Adipocyte (in vitro differentiated cells): Measurements from ENCODE around the gene CASP12.

Source experiments
- DNase-seq: peaks from one replicate; pipeline ENCODE4 v3.0.0-alpha.2; 2015; ENCODE audit warnings: low read depth
- H3K27me3 ChIP-seq: replicated peaks from 2 replicates; pipeline ENCODE4 v1.7.0; 2013; ENCODE audit warnings: mild to moderate bottlenecking, low read length, moderate library complexity; ENCODE audit not compliant: control insufficient read depth, insufficient read depth
- H3K36me3 ChIP-seq: 2 replicates; pipeline ENCODE4 v1.7.0; 2013; ENCODE audit warnings: low read length, mild to moderate bottlenecking, moderate library complexity; ENCODE audit not compliant: control insufficient read depth, insufficient read depth, severe bottlenecking
- H3K4me1 ChIP-seq: 2 replicates; pipeline ENCODE4 v1.7.0; 2013; ENCODE audit warnings: mild to moderate bottlenecking, low read length, moderate library complexity; ENCODE audit not compliant: control insufficient read depth, insufficient read depth
- H3K4me3 ChIP-seq: 2 replicates; pipeline ENCODE4 v1.7.0; 2013; ENCODE audit warnings: mild to moderate bottlenecking, low read length, moderate library complexity
- H3K9ac ChIP-seq: 2 replicates; pipeline ENCODE4 v1.7.0; 2013; ENCODE audit warnings: mild to moderate bottlenecking, low read length, moderate library complexity
- H3K9me3 ChIP-seq: 2 replicates; pipeline ENCODE4 v1.7.0; 2013; ENCODE audit warnings: mild to moderate bottlenecking, low read length, moderate library complexity; ENCODE audit not compliant: control insufficient read depth

Gene CASP12

DNA sequence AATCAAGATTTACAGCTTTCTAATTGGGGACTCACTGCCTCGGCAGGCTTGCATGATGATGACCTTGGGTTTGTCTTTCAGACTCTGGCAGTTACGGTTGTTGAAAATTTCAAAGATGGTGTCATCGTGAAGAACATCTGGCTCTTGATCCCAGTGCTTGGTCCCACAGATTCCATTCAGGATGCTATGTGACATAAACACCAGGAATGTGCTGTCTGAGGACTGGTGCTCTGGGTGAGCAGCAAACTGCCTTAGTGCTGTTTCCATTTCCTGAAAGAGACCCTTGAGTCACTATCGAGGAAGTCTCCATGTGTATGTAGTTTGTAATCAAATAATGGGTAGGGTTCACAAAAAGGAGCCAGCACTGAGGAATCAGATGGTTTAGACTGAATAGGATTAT, 7.1 kb downstream of the CASP12 start:
- no peak for DNase-seq
- Histone ChIP-seq H3K4me1 (peaks cover 29% of the 10 kb centered on the region), H3K4me3 (no peak overlapping the region)

DNA sequence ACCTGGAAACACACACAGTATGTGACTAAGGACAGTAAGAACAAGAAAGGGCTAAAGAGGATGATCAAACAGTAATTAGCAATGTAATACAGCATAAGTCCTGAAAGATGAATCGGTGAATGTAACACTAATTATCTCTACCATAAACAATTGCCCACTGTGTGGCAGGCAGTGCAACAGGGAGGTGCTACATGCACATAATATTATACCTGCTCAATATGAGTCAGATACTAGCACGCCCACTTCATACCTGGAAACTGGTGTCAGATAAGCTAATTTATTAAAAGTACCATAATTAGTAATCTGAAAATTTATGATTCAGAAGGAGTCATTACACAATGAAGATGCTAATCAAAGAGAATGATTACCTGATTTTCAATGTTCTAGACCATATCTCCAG, 14.9 kb downstream of the CASP12 start:
- DNase-seq = no peak
- Histone ChIP-seq H3K9ac (no peak overlapping the region), H3K4me1 (no peaks in the 10 kb centered on the region), H3K36me3 (no peaks in the 10 kb centered on the region), H3K27me3 (no peaks in the 10 kb centered on the region), H3K9me3 (no peaks in the 10 kb centered on the region), H3K4me3 (no peak overlapping the region)

More for the DNA sequence above, 7.1 kb downstream of the CASP12 start:
- Histone ChIP-seq H3K9ac (no peak overlapping the region), H3K36me3 (no peaks in the 10 kb centered on the region), H3K9me3 (no peaks in the 10 kb centered on the region), H3K27me3 (no peaks in the 10 kb centered on the region)

DNA sequence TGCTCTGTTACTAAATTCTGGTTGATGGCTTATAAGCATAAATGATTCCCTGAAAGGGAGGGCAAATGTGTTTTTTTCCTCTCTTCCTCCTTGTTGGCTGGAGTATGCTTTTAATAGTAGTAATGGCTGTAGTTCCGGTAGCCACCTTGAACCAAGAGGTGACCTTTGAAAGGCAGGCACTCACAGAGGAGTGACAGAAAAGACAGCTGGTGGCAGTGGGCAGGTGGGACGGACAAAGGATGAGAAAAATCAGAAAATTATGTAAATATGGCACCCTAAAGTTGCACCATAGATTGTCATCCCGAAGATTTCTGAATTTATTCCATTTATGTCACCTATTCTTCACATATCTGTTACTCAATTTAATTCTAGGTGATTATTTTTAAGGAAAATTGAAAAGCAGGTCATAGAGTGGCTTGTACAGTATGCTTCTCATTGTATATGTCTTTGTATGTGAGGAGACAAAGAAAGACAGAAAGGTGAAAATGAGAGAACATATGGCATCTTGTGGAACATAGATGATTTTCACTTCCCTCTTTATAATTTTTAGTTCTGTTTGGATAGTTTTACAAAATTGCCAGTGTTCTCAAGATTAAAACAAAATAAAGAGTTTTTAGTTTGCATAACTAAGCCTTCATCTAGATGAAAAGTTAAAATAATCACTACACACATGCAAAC, 17.0 kb downstream of the CASP12 start:
- Histone ChIP-seq H3K4me1 (no peaks in the 10 kb centered on the region), H3K36me3 (no peaks in the 10 kb centered on the region), H3K9me3 (no peaks in the 10 kb centered on the region), H3K9ac (no peak overlapping the region), H3K27me3 (no peaks in the 10 kb centered on the region), H3K4me3 (no peak overlapping the region)
- DNase-seq = no peak

DNA sequence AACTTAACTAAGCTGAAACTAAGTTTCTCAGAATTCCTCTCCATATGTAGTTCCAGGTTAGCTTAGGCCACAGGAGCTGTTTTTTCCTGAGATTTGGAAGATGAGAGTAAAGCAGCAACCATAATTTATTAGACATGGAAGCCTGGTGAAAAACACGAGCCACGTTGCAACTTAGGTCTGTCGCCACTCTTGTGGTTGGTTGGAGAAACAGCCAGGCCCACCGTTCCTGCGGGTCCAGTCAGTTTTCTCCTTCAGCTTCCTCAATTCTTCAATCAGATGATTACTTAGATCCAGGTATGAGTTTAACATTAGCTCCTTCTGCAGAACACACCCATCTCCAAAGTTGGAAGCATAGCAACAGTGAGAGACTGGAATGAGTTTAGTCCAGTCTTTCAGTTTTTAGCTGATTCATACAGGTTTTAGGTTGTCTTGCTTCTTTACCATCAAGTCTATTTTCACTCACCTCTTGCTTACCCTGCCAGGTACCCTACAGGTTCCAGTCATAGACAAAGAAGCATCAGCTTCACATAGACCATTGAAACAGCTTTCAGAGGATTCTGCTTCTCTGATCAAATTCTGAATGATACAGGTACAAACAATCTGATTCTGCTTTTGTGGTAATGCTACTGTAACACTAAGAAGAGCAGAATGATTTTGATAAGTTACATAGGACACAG, 18.6 kb downstream of the CASP12 start:
- H3K4me1 ChIP-seq = no peaks in the 10 kb centered on the region
- H3K9me3 ChIP-seq = no peaks in the 10 kb centered on the region
- no peaks in the 10 kb centered on the region for H3K27me3 ChIP-seq
- H3K36me3 ChIP-seq = no peaks in the 10 kb centered on the region
- H3K4me3 ChIP-seq = no peak overlapping the region
- no peak overlapping the region for H3K9ac ChIP-seq
- DNase-seq = no peak

DNA sequence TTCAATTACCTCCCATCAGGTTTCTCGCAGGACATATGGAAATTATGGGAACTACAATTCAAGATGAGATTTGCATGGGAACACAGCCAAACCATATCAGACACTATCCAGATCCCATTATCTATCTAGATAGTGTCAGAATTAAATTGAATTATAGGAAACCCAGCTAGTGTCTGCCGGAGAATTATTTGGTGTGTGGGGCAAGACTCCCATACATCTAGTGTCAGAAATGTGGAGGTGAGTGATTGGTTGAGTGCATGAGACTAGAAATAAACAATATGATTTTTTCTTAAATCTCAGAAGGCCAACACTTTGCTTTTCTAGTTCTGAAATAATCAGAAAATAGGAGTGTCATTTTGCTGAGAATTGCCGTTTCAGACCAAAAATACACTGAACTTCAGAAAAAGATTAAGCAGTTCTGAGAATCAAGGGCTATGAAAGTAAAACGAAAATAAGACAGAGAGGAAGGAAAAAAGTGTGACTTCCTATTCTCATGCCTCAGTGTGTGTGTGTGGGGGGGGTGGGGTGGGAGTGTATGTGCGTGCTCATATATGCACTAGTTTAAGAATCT, 21.3 kb downstream of the CASP12 start:
- H3K4me3 ChIP-seq = no peak overlapping the region
- no peaks in the 10 kb centered on the region for H3K27me3 ChIP-seq
- H3K4me1 ChIP-seq = no peaks in the 10 kb centered on the region
- H3K9ac ChIP-seq = no peak overlapping the region
- no peaks in the 10 kb centered on the region for H3K9me3 ChIP-seq
- DNase-seq = no peak
- H3K36me3 ChIP-seq = no peaks in the 10 kb centered on the region

DNA sequence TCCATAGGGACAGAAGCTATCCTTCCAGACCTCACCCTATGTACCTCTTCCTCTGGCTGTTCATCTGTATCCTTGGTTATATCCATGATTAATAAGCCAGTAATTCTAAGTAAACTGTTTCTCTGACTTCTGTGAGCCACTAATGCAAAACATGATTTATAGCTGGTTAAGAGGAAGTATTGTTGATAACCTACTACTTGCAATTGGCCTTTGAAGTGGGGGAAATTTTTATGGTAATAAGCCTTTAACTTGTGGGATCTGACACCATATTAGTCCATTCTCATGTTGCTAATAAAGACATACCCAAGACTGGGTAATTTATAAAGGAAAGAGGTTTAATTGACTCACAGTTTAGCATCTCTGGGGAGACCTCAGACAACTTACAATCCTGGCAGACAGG, 21.9 kb downstream of the CASP12 start:
- Histone ChIP-seq H3K9ac (no peak overlapping the region), H3K27me3 (no peaks in the 10 kb centered on the region), H3K4me3 (no peak overlapping the region), H3K36me3 (no peaks in the 10 kb centered on the region), H3K4me1 (no peaks in the 10 kb centered on the region), H3K9me3 (no peaks in the 10 kb centered on the region)
- no peak for DNase-seq

DNA sequence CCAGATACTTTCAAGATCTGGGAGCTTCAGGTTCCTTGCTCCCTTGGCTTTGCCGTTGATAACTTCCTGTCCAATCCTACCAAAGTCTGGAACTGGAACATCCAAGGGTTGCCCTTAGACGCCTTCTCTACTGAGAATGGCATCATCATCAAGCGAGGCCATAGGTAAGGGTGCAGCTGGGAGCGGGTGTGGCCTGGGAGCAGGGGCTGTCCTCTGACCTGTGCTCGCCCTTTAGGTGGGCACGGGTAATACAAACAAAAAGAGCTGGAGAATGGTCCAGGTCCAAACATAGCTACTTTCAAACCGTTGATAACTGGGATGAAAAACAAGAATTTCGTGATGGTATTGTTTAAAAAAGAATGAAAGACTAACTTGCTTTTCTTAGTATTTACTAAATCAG, 25.0 kb downstream of the CASP12 start:
- Histone ChIP-seq H3K9ac (no peak overlapping the region), H3K27me3 (no peaks in the 10 kb centered on the region), H3K4me1 (no peaks in the 10 kb centered on the region), H3K4me3 (no peak overlapping the region), H3K36me3 (no peaks in the 10 kb centered on the region), H3K9me3 (peaks cover 6% of the 10 kb centered on the region)
- DNase-seq = no peak

DNA sequence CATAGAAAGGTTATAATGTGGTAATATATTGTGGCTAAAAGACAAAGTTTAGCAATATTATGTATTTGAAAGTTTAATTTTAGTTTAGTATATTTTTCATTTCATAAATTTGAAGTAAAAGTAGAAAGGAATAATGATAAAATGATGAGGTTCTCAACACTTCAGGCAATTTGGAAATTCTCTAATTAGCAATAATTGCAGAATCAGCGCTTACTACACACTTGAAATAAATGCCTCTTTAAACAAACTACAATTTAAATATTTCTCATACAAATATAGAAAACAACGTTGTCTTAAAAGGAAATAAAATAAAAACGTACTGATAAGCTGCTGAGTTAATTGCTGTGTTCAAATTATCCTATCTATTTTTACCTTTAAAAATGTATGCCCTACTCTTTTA, 25.9 kb downstream of the CASP12 start:
- Histone ChIP-seq H3K27me3 (no peaks in the 10 kb centered on the region), H3K36me3 (no peaks in the 10 kb centered on the region), H3K9me3 (peaks cover 6% of the 10 kb centered on the region), H3K4me1 (no peaks in the 10 kb centered on the region), H3K4me3 (no peak overlapping the region), H3K9ac (no peak overlapping the region)
- DNase-seq = no peak

DNA sequence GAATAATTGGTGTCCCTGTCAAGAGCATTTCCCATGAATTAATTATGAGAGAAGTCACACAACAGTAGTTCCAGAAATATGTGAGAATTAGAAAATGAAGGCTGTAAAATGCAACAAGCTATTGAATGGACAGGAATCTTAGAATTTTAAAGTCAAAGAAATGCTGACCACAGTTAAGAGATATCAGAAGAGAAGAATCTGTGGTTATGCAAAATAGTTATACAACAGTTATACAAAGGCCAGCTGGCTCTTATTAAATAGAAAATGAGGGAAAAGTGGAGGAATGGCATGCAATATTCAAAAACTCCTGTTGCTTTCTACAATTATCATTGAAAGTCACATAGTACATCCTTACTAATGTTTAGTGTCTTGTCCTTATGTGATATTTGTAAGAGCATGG, 27.4 kb downstream of the CASP12 start:
- DNase-seq = peak; percentile 71
- H3K36me3 ChIP-seq = no peaks in the 10 kb centered on the region
- no peak overlapping the region for H3K9ac ChIP-seq
- H3K9me3 ChIP-seq = peaks cover 6% of the 10 kb centered on the region
- H3K4me3 ChIP-seq = no peak overlapping the region
- no peaks in the 10 kb centered on the region for H3K27me3 ChIP-seq
- no peaks in the 10 kb centered on the region for H3K4me1 ChIP-seq

DNA sequence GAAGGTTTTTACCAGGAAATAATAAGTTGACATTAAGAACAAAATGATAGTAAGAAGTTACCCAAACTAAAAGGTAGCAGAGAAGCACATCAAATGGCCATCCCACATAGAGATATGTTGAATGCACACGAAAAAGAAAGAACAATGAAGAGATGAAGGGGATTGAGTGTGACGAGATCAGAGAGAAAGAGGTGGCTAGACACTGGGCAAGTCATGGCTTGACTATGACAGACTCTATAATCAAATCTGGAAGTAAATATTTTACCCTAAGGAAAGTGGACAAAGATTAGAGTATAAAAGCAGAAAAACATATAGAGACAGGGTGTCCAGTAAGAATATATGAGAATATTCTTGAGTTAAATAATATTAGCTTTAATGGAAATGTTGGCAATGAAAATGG, 31.4 kb downstream of the CASP12 start:
- Histone ChIP-seq H3K9me3 (peaks cover 18% of the 10 kb centered on the region), H3K4me1 (no peaks in the 10 kb centered on the region), H3K9ac (no peak overlapping the region), H3K36me3 (no peaks in the 10 kb centered on the region), H3K4me3 (no peak overlapping the region), H3K27me3 (no peaks in the 10 kb centered on the region)
- DNase-seq = no peak

DNA sequence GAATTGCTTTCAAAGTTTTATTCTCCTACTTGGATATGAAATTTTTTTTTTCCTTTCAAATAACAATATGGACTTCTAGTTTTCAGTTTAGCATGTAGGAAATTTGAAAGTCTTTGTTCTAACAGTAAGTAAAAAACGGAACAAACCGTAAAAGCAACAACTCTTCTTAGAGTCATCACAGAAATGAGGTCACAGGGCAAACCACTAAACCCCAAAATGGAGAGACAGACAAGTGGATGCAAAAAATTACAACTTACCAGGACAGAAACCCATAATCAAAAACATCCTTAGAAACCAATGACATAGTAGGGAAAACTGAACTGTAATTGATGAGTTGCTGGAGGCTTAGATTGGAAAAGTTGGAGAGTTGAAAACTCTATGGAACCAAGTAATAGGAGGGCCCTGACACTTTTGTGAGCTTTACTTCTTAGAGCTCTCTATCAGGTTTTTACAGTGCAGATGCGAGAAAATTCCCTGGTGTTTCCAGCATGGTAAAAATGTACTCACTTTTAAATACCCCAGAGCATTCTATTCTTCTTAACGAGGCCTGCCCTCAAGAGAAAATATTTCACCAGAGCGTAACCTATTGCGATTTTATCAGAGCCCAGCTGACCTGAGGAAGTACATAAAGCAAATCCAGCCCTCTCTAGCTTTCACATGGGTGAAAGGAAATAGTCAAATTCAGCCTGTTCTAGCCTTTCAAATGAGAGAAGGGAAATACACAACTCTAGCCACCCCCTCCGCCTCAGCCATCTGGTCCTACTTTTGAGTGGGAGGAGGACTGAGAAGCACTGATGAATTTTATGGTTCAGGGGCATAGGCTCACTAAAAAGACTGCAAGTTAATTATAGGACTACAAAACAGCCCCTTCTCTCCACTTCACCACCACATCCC, 39.1 kb downstream of the CASP12 start:
- DNase-seq = peak; percentile 1
- H3K9me3 ChIP-seq = no peaks in the 10 kb centered on the region
- H3K36me3 ChIP-seq = no peaks in the 10 kb centered on the region

More for the DNA sequence above, 39.1 kb downstream of the CASP12 start:
- no peak overlapping the region for H3K4me3 ChIP-seq
- H3K9ac ChIP-seq = no peak overlapping the region
- H3K27me3 ChIP-seq = no peaks in the 10 kb centered on the region
- H3K4me1 ChIP-seq = no peaks in the 10 kb centered on the region
